ENCODE results near the gene ELFN2. TPM values are rescaled to one million over a fixed set of nuclear protein-coding genes. Genes with fewer than 3 reads are reported as not detected.

The ELFN2 gene
- total RNA-seq, 2 donors from 2014 or later, result not detected

DNA sequence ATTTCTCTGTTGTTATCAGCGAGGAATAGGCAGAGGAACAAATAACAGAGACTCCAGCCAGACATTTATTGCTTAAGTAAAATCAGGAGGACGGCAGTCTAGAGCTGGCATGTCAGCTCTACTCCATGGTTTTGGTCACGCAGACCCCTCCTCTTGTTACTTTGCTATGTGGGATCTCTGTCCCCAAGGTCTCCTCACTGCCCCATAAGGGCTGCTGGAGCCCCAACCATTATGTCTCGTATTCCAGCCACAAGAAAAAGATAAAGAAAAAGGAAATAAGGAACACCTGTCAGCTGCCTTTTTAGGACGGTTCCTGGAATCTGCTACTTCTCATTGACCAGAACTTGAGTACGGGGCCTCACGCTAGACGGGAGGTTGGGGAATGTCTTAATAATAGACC is 70.4 kb downstream of the ELFN2 start:
- H3K4me3 ChIP-seq, result no peak overlapping the region
- no peaks in the 10 kb centered on the region for H3K27me3 ChIP-seq
- no peaks in the 10 kb centered on the region for H3K4me1 ChIP-seq
- no peaks in the 10 kb centered on the region for H3K36me3 ChIP-seq
- TF ChIP-seq, protein P1, sequence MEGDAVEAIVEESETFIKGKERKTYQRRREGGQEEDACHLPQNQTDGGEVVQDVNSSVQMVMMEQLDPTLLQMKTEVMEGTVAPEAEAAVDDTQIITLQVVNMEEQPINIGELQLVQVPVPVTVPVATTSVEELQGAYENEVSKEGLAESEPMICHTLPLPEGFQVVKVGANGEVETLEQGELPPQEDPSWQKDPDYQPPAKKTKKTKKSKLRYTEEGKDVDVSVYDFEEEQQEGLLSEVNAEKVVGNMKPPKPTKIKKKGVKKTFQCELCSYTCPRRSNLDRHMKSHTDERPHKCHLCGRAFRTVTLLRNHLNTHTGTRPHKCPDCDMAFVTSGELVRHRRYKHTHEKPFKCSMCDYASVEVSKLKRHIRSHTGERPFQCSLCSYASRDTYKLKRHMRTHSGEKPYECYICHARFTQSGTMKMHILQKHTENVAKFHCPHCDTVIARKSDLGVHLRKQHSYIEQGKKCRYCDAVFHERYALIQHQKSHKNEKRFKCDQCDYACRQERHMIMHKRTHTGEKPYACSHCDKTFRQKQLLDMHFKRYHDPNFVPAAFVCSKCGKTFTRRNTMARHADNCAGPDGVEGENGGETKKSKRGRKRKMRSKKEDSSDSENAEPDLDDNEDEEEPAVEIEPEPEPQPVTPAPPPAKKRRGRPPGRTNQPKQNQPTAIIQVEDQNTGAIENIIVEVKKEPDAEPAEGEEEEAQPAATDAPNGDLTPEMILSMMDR (IDR thresholded peaks at IDR 0.05), result no peak
- H3K9me3 ChIP-seq, result no peaks in the 10 kb centered on the region
- no peak for DNase-seq (ENCODE audit: low spot score)
- H3K27ac ChIP-seq, result no peak overlapping the region

DNA sequence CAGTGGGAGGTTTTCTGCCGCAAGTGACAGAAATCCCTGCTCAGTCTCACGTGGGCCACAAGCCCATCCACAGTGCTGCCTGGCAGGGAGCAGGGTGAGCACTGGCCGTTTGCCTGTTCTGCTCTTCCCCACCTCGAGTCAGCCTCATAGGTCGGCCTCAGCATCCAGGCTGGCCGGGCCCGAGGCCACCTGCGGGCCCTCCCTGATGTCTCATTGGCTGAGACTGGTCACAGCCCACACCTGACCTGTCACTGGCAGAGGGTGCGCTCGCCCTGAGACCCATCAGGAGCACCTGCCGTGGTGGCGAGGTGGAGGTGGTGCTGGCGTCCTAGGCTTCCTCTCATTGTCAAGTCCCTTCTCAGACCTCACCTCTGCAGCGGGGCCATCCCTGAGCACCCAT is 72.1 kb downstream of the ELFN2 start:
- H3K27ac ChIP-seq, result no peak overlapping the region
- TF ChIP-seq, protein P1 (IDR thresholded peaks at IDR 0.05), result no peak
- DNase-seq (ENCODE audit: low spot score), result no peak
- H3K27me3 ChIP-seq, result no peaks in the 10 kb centered on the region
- H3K4me3 ChIP-seq, result no peak overlapping the region
- no peaks in the 10 kb centered on the region for H3K4me1 ChIP-seq
- H3K9me3 ChIP-seq, result no peaks in the 10 kb centered on the region
- H3K36me3 ChIP-seq, result no peaks in the 10 kb centered on the region

DNA sequence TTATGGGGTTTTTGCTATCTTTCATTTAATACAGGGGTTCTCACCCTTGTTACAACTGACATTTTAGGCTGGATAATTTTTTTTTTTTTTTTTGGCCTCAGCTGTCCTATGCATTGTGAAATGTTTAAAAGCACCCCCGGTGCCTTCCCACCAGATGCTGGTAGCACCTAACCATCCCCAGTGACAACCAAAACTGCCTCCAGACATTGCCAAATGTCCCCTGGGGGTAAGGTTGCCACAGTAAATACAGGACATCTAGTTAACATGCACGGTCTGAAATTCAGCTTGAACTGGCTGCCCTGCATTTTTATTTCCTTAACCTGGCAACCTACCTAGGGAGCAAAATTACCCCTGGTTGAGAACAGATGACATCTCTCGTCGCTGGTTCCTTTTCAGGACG is 72.6 kb downstream of the ELFN2 start:
- no peaks in the 10 kb centered on the region for H3K9me3 ChIP-seq
- no peaks in the 10 kb centered on the region for H3K4me1 ChIP-seq
- H3K27ac ChIP-seq, result no peak overlapping the region
- TF ChIP-seq, protein P1 (IDR thresholded peaks at IDR 0.05), result no peak
- H3K27me3 ChIP-seq, result no peaks in the 10 kb centered on the region
- H3K4me3 ChIP-seq, result no peak overlapping the region
- no peaks in the 10 kb centered on the region for H3K36me3 ChIP-seq
- no peak for DNase-seq (ENCODE audit: low spot score)

DNA sequence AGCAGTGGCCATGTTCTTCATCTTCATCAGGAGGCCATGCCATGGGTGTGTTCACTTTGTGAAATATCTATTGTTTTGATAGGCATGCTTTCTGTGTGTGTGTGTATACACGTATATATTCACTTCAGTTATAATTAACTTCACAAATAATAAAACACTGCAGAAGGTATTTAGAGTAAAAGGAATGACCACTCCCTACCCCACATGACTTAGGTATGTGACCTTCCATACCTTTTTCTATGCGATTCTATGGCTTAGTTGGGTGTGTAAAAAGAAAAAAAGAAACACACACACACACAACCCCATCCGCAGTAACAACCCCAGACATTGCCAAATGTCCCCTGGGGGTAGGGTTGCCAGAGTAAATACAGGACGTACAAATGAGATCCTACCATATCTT is 73.0 kb downstream of the ELFN2 start:
- Histone ChIP-seq H3K27ac (no peak overlapping the region), H3K27me3 (no peaks in the 10 kb centered on the region), H3K9me3 (no peaks in the 10 kb centered on the region), H3K4me3 (no peak overlapping the region), H3K36me3 (no peaks in the 10 kb centered on the region), H3K4me1 (no peaks in the 10 kb centered on the region)
- TF ChIP-seq, protein P1 (IDR thresholded peaks at IDR 0.05), result no peak
- no peak for DNase-seq (ENCODE audit: low spot score)

DNA sequence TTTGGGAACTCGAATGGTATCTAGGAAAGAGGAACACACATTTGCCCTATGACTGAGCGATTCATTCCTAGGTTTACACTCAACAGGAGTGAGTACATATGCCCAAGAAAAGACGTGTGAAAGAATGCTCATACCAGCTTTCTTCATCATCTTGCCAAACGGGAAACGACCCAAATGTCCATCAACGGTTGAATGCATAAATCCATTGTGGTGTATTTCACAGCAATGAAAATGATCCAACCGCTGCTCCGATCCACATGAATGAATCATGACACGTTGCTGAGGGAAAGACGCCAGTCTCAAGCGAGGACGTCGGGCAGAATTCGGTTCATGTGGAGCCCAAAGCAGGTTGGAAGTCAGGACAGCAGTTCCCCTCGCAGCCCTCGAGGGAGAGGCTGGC is 73.4 kb downstream of the ELFN2 start:
- DNase-seq (ENCODE audit: low spot score), result no peak
- H3K36me3 ChIP-seq, result no peaks in the 10 kb centered on the region
- H3K9me3 ChIP-seq, result no peaks in the 10 kb centered on the region
- TF ChIP-seq, protein P1 (IDR thresholded peaks at IDR 0.05), result no peak
- no peak overlapping the region for H3K27ac ChIP-seq
- H3K27me3 ChIP-seq, result no peaks in the 10 kb centered on the region
- H3K4me3 ChIP-seq, result no peak overlapping the region
- no peaks in the 10 kb centered on the region for H3K4me1 ChIP-seq

DNA sequence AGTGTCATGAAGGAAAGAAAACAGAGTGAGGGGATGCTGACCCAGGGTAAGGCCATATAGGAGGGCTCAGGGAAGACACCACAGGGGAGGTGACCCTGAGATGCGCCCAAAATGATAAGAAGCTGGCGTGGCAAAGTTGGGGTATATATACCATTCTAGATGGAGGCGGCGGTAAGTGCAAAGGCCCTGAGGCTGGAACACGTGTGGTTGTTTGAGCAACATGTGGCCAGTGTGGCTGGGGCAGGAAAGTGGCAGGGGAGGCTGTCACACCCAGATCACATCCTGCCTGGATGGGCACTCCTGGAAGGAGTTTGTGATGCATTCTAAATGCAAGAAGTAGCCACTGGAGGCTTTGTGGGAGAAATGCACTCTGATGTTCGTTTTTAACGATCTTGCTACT is 74.8 kb downstream of the ELFN2 start:
- Histone ChIP-seq H3K4me1 (no peaks in the 10 kb centered on the region), H3K27me3 (no peaks in the 10 kb centered on the region), H3K4me3 (no peak overlapping the region), H3K9me3 (no peaks in the 10 kb centered on the region), H3K27ac (no peak overlapping the region), H3K36me3 (no peaks in the 10 kb centered on the region)
- TF ChIP-seq, protein P1 (IDR thresholded peaks at IDR 0.05), result no peak
- no peak for DNase-seq (ENCODE audit: low spot score)

Measured in right atrium auricular region (tissue), 2 donors.